HG02870 (cell line): ENCODE data around the gene USP44.
A peak's percentile ranks its signal among the peaks of the same experiment; 100 is the strongest.
"Not testable (repeated sequence)": the region's sequence is repeated elsewhere in the genome, so short reads cannot be mapped to it uniquely, and the experiment has no call there.

Experiments used
- ATAC-seq: cut with Tn5 transposase; IDR thresholded peaks from one replicate; pipeline ENCODE4 v1.9.1; 2021; ENCODE audit warnings: mild to moderate bottlenecking, moderate library complexity; ENCODE audit not compliant: unreplicated experiment

The USP44 gene

DNA sequence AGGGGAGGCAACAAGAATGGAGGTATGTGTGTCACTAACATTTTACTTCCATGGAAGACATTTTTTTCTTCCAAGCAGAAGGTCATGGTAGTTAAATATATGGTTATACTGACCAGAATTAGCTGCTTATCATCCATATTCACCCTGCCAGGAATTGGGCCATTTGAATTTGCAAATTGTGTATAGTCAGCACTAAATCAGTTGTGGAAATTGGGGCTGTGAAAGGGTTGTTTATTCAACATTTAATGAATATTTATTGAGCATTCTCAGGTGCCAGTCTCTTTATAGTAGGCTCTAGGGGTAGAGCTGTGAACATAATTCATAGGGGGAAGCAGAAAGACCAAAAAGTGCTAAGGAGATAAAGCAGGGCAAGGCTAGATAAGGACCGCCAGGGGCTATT is 39.3 kb downstream of the USP44 start:
- no peak for ATAC-seq

- ATAC-seq: no peak
Measured at GRCh38 chr12:95509300-95509699, 42.0 kb downstream of the USP44 start.

DNA sequence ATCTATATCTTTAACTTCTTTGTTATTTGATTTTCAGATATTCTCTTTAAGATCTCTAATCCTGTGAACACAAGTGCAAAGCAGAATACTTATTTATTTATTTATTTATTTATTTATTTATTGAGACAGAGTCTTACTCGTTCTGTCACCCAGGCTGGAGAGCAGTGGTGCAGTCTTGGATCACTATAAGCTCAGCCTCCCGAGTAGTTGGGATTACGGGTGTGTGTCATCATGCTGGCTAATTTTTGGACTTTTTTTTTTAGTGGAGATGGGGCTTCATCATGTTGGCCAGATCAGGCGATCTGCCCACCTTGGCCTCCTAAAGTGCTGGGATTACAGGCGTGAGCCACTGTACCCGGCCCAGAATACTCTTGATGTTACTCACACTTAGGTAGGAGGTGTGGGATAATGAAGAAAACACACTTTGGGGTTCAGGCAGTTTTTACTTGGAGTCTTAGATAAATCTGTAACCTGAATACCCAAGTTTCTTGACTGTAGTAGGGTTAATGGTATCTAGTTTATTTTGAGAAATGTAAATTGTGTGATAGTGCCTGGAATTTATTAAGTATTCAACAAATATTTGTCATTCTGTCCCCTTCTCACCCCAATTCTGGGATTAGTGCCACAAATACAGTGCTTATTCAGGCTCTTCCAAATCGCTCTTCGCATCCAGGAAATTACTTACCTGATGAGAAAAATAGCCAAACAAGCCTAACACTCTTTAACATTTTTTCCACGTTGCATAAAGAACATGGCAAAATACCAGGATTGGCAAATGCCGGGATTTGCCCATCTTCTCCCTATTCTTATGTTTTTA is 44.4 kb downstream of the USP44 start:
- ATAC-seq: no peak

- ATAC-seq: no peak
Measured at GRCh38 chr12:95505039-95505438, 46.2 kb downstream of the USP44 start.

DNA sequence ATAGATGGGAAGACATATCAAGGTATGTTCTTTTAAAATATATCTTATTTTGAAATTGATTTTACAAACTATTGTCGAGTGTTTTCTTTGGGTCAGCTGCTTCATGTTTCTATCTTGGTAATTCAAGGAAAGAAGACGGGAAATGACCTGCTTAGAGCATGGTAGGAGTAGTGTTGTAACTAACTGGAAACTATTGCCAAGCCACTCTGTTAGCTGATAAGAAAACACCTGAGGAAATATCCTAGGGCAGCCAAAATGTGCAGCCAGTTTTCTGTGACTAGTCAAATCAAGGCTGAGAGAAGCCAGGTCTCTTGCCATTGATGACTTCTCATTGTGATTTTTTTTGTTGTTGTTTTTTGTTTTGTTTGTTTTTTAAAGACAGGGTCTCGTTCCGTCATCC is 47.1 kb downstream of the USP44 start:
- ATAC-seq: no peak

- no peak for ATAC-seq
Measured at GRCh38 chr12:95499772-95500171, 51.5 kb downstream of the USP44 start.

DNA sequence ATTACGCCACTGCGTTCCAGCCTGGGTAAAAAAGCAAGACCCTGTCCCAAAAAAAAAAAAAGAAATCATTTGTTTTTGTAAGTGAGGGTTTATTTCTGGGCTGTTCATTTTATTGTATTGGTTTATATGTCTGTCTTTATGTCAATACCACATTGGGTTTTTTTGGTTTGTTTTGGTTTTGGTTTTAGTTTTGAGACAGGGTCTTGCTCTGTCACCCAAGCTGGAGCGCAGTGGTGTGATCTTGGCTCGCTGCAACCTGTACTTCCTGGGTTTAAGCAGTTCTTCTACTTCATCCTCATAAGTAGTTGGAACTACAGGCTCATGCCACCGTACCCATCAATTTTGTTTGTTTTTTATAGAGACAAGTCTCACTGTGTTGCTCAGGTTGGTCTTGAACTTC is 52.3 kb downstream of the USP44 start:
- ATAC-seq: no peak

- ATAC-seq: no peak
Measured at GRCh38 chr12:95497031-95497430, 54.2 kb downstream of the USP44 start.

- no peak for ATAC-seq
Measured at GRCh38 chr12:95495433-95495832, 55.8 kb downstream of the USP44 start.

DNA sequence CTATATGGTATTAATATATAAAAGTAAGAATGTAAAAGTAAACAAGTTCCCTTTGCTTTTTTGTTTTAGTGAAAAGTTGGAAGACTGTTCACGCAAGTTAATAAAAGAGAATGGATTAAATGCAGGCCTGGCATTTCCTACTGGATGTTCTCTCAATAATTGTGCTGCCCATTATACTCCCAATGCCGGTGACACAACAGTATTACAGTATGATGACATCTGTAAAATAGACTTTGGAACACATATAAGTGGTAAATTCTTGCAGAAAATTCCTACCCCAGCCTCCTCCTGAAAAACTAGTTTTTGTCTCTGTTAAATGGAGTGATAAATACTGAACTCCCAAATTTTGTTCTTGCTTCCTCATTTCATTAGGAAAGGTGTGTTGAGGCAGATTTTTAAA is 56.4 kb downstream of the USP44 start:
- ATAC-seq: no peak

DNA sequence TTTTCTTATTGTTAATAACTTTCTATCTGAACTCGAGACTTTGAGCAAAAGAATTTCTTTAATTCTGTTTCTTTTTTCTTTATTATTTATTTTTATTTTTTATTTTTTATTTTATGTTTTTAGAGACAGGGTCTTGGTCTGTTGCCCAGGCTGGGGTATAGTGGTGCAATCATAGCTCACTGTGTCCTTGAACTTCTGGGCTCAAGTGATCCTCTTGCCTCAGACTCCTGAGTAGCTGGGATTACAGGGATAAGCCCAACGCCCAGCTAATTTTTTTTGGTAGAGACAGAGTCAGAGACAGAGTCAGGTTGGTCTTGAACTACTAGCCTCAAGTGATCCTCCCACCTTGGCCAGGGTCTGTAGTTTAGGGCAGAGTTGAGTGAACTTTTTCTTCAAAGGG is 58.8 kb downstream of the USP44 start:
- no peak for ATAC-seq

- ATAC-seq: no peak
Measured at GRCh38 chr12:95487024-95487423, 64.3 kb downstream of the USP44 start.

- ATAC-seq: no peak
Measured at GRCh38 chr12:95484524-95484923, 66.8 kb downstream of the USP44 start.

- ATAC-seq: not testable (repeated sequence)
Measured at GRCh38 chr12:95482564-95482963, 68.7 kb downstream of the USP44 start.

GRCh38 chr12:95481888-95482287 is 69.4 kb downstream of the USP44 start:
- ATAC-seq: no peak

GRCh38 chr12:95481072-95481471 is 70.2 kb downstream of the USP44 start:
- no peak for ATAC-seq

DNA sequence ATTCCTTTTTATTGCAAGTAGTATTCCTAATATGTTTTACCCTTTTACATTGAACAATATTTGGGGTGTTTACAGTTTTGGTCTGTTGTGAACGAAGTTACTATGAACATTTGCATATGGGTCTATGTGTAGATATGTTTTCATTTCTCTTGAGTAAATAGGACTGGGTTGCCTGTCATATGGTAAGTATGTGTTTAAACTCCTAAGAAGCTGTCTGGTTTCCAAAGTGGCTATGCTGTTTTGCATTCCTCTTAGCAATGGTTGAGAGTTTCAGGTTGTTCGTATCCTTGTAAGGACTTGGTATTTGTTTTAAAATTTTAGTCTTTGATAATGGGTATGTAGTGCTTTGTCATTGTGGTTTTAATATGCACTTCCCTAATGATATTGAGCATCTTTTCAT is 71.0 kb downstream of the USP44 start:
- no peak for ATAC-seq

- no peak for ATAC-seq
Measured at GRCh38 chr12:95474660-95474958, 76.7 kb downstream of the USP44 start.

GRCh38 chr12:95473884-95474659 is 77.2 kb downstream of the USP44 start, which contains the start of gene METAP2:
Gene METAP2 (plus strand): TSS chr12:95474152. CDS start chr12:95474180, 28 bp downstream.
- ATAC-seq: peak; percentile 95

DNA sequence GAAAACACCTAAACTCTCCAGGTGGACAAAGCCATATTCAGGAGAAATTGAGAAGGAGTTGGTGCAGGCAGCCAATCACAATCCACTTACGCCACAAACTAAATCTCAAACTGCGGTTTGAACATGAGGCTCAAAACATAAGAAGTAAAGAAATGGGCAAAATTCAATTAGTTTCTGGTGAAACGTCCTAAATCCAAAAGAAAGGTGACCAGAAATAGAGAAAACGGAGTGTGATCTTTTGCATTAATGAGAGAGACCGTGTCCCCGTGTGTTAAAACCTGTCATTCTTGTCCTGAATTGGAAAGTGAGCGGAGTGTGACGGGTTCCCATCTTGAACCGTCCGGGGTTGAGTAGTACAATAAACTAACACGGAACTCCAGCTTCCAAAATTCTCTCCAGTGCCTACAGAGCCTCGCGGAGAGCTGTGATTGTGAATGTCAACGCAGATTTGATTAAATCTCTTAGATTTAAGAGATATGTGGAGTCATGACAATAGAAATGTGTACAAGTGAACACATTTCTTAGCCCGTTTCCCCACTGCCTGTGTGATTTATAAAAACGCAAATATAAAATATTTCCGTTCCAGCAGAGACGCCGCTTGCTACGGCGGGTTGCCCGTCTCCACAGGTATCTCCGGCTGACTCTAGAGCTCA is 77.9 kb downstream of the USP44 start:
- peak; percentile 29 for ATAC-seq

DNA sequence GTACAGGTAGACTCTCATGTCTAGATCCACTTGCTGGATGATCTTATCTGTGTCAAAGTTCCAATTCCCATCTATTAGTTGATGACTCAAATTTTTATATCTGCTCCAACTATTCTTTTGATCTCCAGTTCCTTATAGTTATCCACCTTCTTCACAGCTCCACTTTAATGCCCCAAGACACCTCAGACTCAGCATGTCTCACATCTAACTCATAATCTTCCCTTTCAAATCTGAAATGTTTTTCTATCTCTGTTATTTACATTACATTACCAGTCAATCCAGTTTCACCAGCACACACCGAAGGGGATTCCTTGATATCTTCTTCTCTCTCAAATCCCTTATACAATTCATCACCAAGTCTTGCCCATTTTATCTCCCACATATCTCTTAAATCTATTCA is 81.0 kb downstream of the USP44 start:
- no peak for ATAC-seq
